Neuronal stem cell (in vitro differentiated cells): Measurements from ENCODE around the gene C7.

Source experiments
- DNase-seq: peaks from one replicate; pipeline ENCODE4 v3.0.0-alpha.2; 2013; ENCODE audit warnings: low spot score
- H2AFZ ChIP-seq: one replicate; pipeline ENCODE4 v1.6.1; 2013; ENCODE audit warnings: mild to moderate bottlenecking, low read length, inconsistent platforms
- H2AK5ac ChIP-seq: 2 replicates; pipeline ENCODE4 v1.6.1; 2013; ENCODE audit warnings: low read depth, mild to moderate bottlenecking, inconsistent platforms, low read length, moderate library complexity, mixed read lengths
- H2BK120ac ChIP-seq: 2 replicates; pipeline ENCODE4 v1.6.1; 2013; ENCODE audit warnings: low read depth, mild to moderate bottlenecking, inconsistent platforms, low read length, moderate library complexity, mixed read lengths
- H2BK12ac ChIP-seq: one replicate; pipeline ENCODE4 v1.6.1; 2013; ENCODE audit warnings: low read length, inconsistent platforms
- H2BK15ac ChIP-seq: 2 replicates; pipeline ENCODE4 v1.6.1; 2013; ENCODE audit warnings: mild to moderate bottlenecking, low read length, inconsistent platforms, mixed read lengths
- H2BK5ac ChIP-seq: one replicate; pipeline ENCODE4 v1.6.1; 2013; ENCODE audit warnings: inconsistent platforms, mild to moderate bottlenecking, low read length, moderate library complexity
- H3K14ac ChIP-seq: one replicate; pipeline ENCODE4 v1.6.1; 2013; ENCODE audit warnings: low read length, inconsistent platforms
- H3K18ac ChIP-seq: 2 replicates; pipeline ENCODE4 v1.6.1; 2013; ENCODE audit warnings: low read length, inconsistent platforms
- H3K23ac ChIP-seq: 2 replicates; pipeline ENCODE4 v1.6.1; 2013; ENCODE audit warnings: low read depth, mild to moderate bottlenecking, mixed read lengths, low read length, inconsistent platforms; ENCODE audit not compliant: poor library complexity
- H3K27ac ChIP-seq: replicated peaks from 3 replicates; pipeline ENCODE4 v1.5.1; 2013; ENCODE audit warnings: low read length, inconsistent platforms
- H3K27me3 ChIP-seq, 3 experiments: 2 replicates each; pipeline ENCODE4 v1.6.1; 2013; ENCODE audit warnings: low read length in 3 of 3, mild to moderate bottlenecking in 2 of 3, inconsistent platforms in 1 of 3, low read depth in 1 of 3, mixed read lengths in 1 of 3, moderate library complexity in 1 of 3; ENCODE audit not compliant: control insufficient read depth in 3 of 3, insufficient read depth in 3 of 3
- H3K36me3 ChIP-seq, 2 donors: replicated peaks in 1 of 2; 2 replicates each; pipeline ENCODE4 v1.6.1; 2013; ENCODE audit warnings: low read length in 2 of 2; ENCODE audit not compliant: control insufficient read depth in 2 of 2, insufficient read depth in 2 of 2
- H3K4ac ChIP-seq: 2 replicates; pipeline ENCODE4 v1.6.1; 2013; ENCODE audit warnings: inconsistent platforms, mild to moderate bottlenecking, low read length, moderate library complexity
- H3K4me1 ChIP-seq, 2 donors: 1 replicate in 1 of 2; 2 replicates in 1 of 2; pipeline ENCODE4 v1.6.1; 2013; ENCODE audit warnings: low read length in 2 of 2, low read depth in 1 of 2; ENCODE audit not compliant: control insufficient read depth in 2 of 2, insufficient read depth in 1 of 2
- H3K4me2 ChIP-seq: one replicate; pipeline ENCODE4 v1.6.1; 2013; ENCODE audit warnings: mild to moderate bottlenecking, low read length, inconsistent platforms; ENCODE audit not compliant: insufficient read depth, poor library complexity, severe bottlenecking
- H3K4me3 ChIP-seq, 2 donors: 2 replicates each; pipeline ENCODE4 v1.5.1; 2013; ENCODE audit warnings: low read length in 2 of 2, mild to moderate bottlenecking in 2 of 2, inconsistent platforms in 1 of 2, moderate library complexity in 1 of 2
- H3K79me1 ChIP-seq: one replicate; pipeline ENCODE4 v1.6.1; 2013; ENCODE audit warnings: low read depth, mild to moderate bottlenecking, inconsistent platforms, low read length, moderate library complexity
- H3K9ac ChIP-seq: one replicate; pipeline ENCODE4 v1.6.1; 2013; ENCODE audit warnings: mild to moderate bottlenecking, low read depth, low read length, inconsistent platforms; ENCODE audit not compliant: poor library complexity
- H3K9me3 ChIP-seq, 2 donors: replicated peaks in 1 of 2; 2 replicates each; pipeline versions ENCODE3 to v1.6.1; 2013; ENCODE audit warnings: low read length in 2 of 2, mild to moderate bottlenecking in 2 of 2, inconsistent platforms in 1 of 2, low read depth in 1 of 2, mixed read lengths in 1 of 2, moderate library complexity in 1 of 2; ENCODE audit not compliant: control insufficient read depth in 2 of 2, insufficient read depth in 1 of 2
- H4K8ac ChIP-seq: one replicate; pipeline ENCODE4 v1.6.1; 2013; ENCODE audit warnings: low read depth, mild to moderate bottlenecking, inconsistent platforms, low read length, moderate library complexity
- H4K91ac ChIP-seq: one replicate; pipeline ENCODE4 v1.6.1; 2013; ENCODE audit warnings: low read length, low read depth, mild to moderate bottlenecking, inconsistent platforms; ENCODE audit not compliant: poor library complexity
- WGBS, 2 donors: extraction: QIAGEN DNeasy Blood & Tissue Kit; methylation state at CpG; one replicate each; pipeline ENCODE4 v1.1.7; 2013; ENCODE audit warnings: missing lambda C conversion rate in 2 of 2, mixed read lengths in 1 of 2; ENCODE audit not compliant: insufficient read length in 2 of 2, insufficient replicate concordance in 1 of 2; ENCODE audit errors: extremely low coverage in 2 of 2; 5-methylcytosine and 5-hydroxymethylcytosine counted together

Gene C7

GRCh38 chr5:40981420-40981819 lies 72.1 kb downstream of the C7 start:
- H4K8ac ChIP-seq, result no peak overlapping the region
- DNase-seq, result no peak
- WGBS, 2 donors, result no CpG with 5 or more reads among the region's 9 CpGs
- H3K4ac ChIP-seq, result no peak overlapping the region
- H3K4me2 ChIP-seq, result no peak overlapping the region
- no peaks in the 10 kb centered on the region for H3K27me3 ChIP-seq
- H3K18ac ChIP-seq, result no peak overlapping the region
- H3K14ac ChIP-seq, result no peak overlapping the region
- no peaks in the 10 kb centered on the region for H3K4me1 ChIP-seq
- no peak overlapping the region for H4K91ac ChIP-seq
- no peak overlapping the region for H3K9ac ChIP-seq
- no peaks in the 10 kb centered on the region for H3K9me3 ChIP-seq
- no peak overlapping the region for H2AK5ac ChIP-seq
- H2BK15ac ChIP-seq, result no peak overlapping the region
- no peak overlapping the region for H3K23ac ChIP-seq
- no peak overlapping the region for H2BK5ac ChIP-seq
- no peaks in the 10 kb centered on the region for H3K79me1 ChIP-seq
- H3K4me3 ChIP-seq, result no peak overlapping the region
- no peak overlapping the region for H2BK12ac ChIP-seq
- H3K36me3 ChIP-seq, result no peaks in the 10 kb centered on the region
- H3K27ac ChIP-seq, result no peak overlapping the region
- no peak overlapping the region for H2AFZ ChIP-seq
- no peak overlapping the region for H2BK120ac ChIP-seq

GRCh38 chr5:40983781-40984180 lies 74.5 kb downstream of the C7 start:
- no peak overlapping the region for H4K8ac ChIP-seq
- no peak overlapping the region for H3K27ac ChIP-seq
- H3K4me2 ChIP-seq, result no peak overlapping the region
- H2BK5ac ChIP-seq, result no peak overlapping the region
- H3K4me3 ChIP-seq, result no peak overlapping the region
- no peak overlapping the region for H2BK15ac ChIP-seq
- H3K9ac ChIP-seq, result no peak overlapping the region
- no peak overlapping the region for H3K14ac ChIP-seq
- no peak for DNase-seq
- no peak overlapping the region for H2BK12ac ChIP-seq
- no peak overlapping the region for H2AK5ac ChIP-seq
- no peak overlapping the region for H3K18ac ChIP-seq
- H3K36me3 ChIP-seq, result no peaks in the 10 kb centered on the region
- no peaks in the 10 kb centered on the region for H3K4me1 ChIP-seq
- no peak overlapping the region for H2BK120ac ChIP-seq
- H3K9me3 ChIP-seq, result no peaks in the 10 kb centered on the region
- H3K79me1 ChIP-seq, result no peaks in the 10 kb centered on the region
- no peak overlapping the region for H3K23ac ChIP-seq
- WGBS, 2 donors, result no CpG with 5 or more reads among the region's 3 CpGs
- H2AFZ ChIP-seq, result no peak overlapping the region
- H3K27me3 ChIP-seq, result no peaks in the 10 kb centered on the region
- no peak overlapping the region for H3K4ac ChIP-seq
- H4K91ac ChIP-seq, result no peak overlapping the region

- Histone ChIP-seq H3K9ac (no peak overlapping the region), H2BK120ac (no peak overlapping the region), H3K4ac (no peak overlapping the region), H3K27me3 (no peaks in the 10 kb centered on the region), H3K23ac (no peak overlapping the region), H3K79me1 (no peaks in the 10 kb centered on the region), H4K8ac (no peak overlapping the region), H2BK12ac (no peak overlapping the region), H4K91ac (no peak overlapping the region), H2AK5ac (no peak overlapping the region), H3K36me3 (no peaks in the 10 kb centered on the region), H3K4me3 (no peak overlapping the region), H3K4me2 (no peak overlapping the region), H2BK15ac (no peak overlapping the region), H3K14ac (no peak overlapping the region), H2AFZ (no peak overlapping the region), H3K18ac (no peak overlapping the region), H3K27ac (no peak overlapping the region), H3K9me3 (no peaks in the 10 kb centered on the region), H2BK5ac (no peak overlapping the region), H3K4me1 (no peaks in the 10 kb centered on the region)
- WGBS, 2 donors, result no CpG with 5 or more reads among the region's 3 CpGs
- DNase-seq, result no peak
These were observed 75.6 kb downstream of the C7 start for GRCh38 chr5:40984884-40985283.

GRCh38 chr5:40985501-40985900 lies 76.2 kb downstream of the C7 start:
- H3K14ac ChIP-seq, result no peak overlapping the region
- no peak overlapping the region for H2BK120ac ChIP-seq
- H3K27me3 ChIP-seq, result no peaks in the 10 kb centered on the region
- no peak overlapping the region for H4K91ac ChIP-seq
- no peak overlapping the region for H2BK5ac ChIP-seq
- no peak overlapping the region for H3K4me3 ChIP-seq
- no peak overlapping the region for H2AFZ ChIP-seq
- no peaks in the 10 kb centered on the region for H3K4me1 ChIP-seq
- no peak overlapping the region for H3K18ac ChIP-seq
- no peak overlapping the region for H3K27ac ChIP-seq
- no peaks in the 10 kb centered on the region for H3K9me3 ChIP-seq
- H3K79me1 ChIP-seq, result no peaks in the 10 kb centered on the region
- no peaks in the 10 kb centered on the region for H3K36me3 ChIP-seq
- no peak overlapping the region for H3K4ac ChIP-seq
- no peak overlapping the region for H4K8ac ChIP-seq
- no peak for DNase-seq
- no peak overlapping the region for H3K23ac ChIP-seq
- no CpG with 5 or more reads among the region's 4 CpGs for WGBS, 2 donors
- H2BK15ac ChIP-seq, result no peak overlapping the region
- H3K4me2 ChIP-seq, result no peak overlapping the region
- H3K9ac ChIP-seq, result no peak overlapping the region
- no peak overlapping the region for H2BK12ac ChIP-seq
- H2AK5ac ChIP-seq, result no peak overlapping the region
